SK-N-SH (cell line): ENCODE results near the gene ISCA2. TPM values are rescaled to one million over a fixed set of nuclear protein-coding genes. Genes with fewer than 3 reads are reported as not detected.

Experiments used
- CTCF ChIA-PET: fragments of 300-600, 350-600 bp; formaldehyde crosslinking; extraction: SDS; loops from one replicate; lab custom pipeline; 2021; lab: Yijun Ruan, JAX
- POLR2A ChIA-PET: fragments of 350-600 bp; sonication (Branson Sonifier 250); formaldehyde crosslinking; extraction: SDS; loops from one replicate; lab custom pipeline; 2020; ENCODE audit warnings: antibody characterized with exemption, inconsistent platforms; lab: Yijun Ruan, JAX
- DNase-seq: peaks from one replicate; pipeline ENCODE4 v3.0.0; 2012
- H2AFZ ChIP-seq: fragments of 200-600 bp; sonication (generic); 2 replicates; pipeline ENCODE4 v1.8.1; 2016; ENCODE audit warnings: antibody characterized with exemption, mild to moderate bottlenecking, low read depth
- H3F3A ChIP-seq: fragments of 200-600 bp; sonication (generic); replicated peaks from 2 replicates; pipeline ENCODE3; 2016; ENCODE audit warnings: antibody characterized with exemption, mild to moderate bottlenecking; ENCODE audit not compliant: insufficient read depth
- H3K27ac ChIP-seq, 2 experiments: fragments of 200-500 bp in 1 of 2; fragments of 200-600 bp in 1 of 2; sonication (Bioruptor generic) in 1 of 2; sonication (generic), shearing (Covaris generic) in 1 of 2; 2 replicates each; pipeline versions ENCODE4 v1.5.1 to v1.6.1; 2014 to 2016; ENCODE audit warnings: low read depth in 2 of 2, inconsistent platforms in 1 of 2, low read length in 1 of 2, mild to moderate bottlenecking in 1 of 2, mixed read lengths in 1 of 2
- H3K27me3 ChIP-seq: fragments of 200-600 bp; sonication (generic), shearing (Covaris generic); 2 replicates; pipeline ENCODE4 v1.6.1; 2016; ENCODE audit warnings: mixed run types; ENCODE audit not compliant: insufficient read depth
- H3K36me3 ChIP-seq, 2 experiments: fragments of 200-500 bp in 1 of 2; fragments of 200-600 bp in 1 of 2; sonication (Bioruptor generic) in 1 of 2; sonication (generic) in 1 of 2; replicated peaks in 1 of 2; 2 replicates each; pipeline versions ENCODE3 to v1.5.1; 2014 to 2016; ENCODE audit warnings: low read length in 1 of 2, mild to moderate bottlenecking in 1 of 2; ENCODE audit not compliant: insufficient read depth in 2 of 2, control insufficient read depth in 1 of 2
- H3K4me1 ChIP-seq, 2 experiments: fragments of 200-500 bp in 1 of 2; fragments of 200-600 bp in 1 of 2; sonication (Bioruptor generic) in 1 of 2; sonication (generic), shearing (Covaris generic) in 1 of 2; 2 replicates each; pipeline versions ENCODE4 v1.5.1 to v1.6.1; 2014 to 2016; ENCODE audit warnings: low read depth in 1 of 2, low read length in 1 of 2, mixed run types in 1 of 2; ENCODE audit not compliant: insufficient read depth in 2 of 2, control insufficient read depth in 1 of 2
- H3K4me2 ChIP-seq: fragments of 200-600 bp; sonication (generic), shearing (Covaris generic); 2 replicates; pipeline ENCODE4 v1.6.1; 2017; ENCODE audit warnings: mixed run types
- H3K4me3 ChIP-seq, 2 experiments: fragments of 200-500 bp in 1 of 2; fragments of 200-600 bp in 1 of 2; sonication (Bioruptor generic) in 1 of 2; sonication (generic), shearing (Covaris generic) in 1 of 2; 2 replicates each; pipeline versions ENCODE4 v1.5.1 to v1.8.1; 2014 to 2016; ENCODE audit warnings: low read depth in 2 of 2, inconsistent platforms in 1 of 2, low read length in 1 of 2, mild to moderate bottlenecking in 1 of 2, mixed read lengths in 1 of 2, moderate library complexity in 1 of 2
- H3K79me2 ChIP-seq: fragments of 200-600 bp; sonication (generic); 2 replicates; pipeline ENCODE4 v1.8.1; 2017; ENCODE audit warnings: mild to moderate bottlenecking; ENCODE audit not compliant: insufficient read depth
- H3K9ac ChIP-seq: fragments of 200-600 bp; sonication (generic); 2 replicates; pipeline ENCODE4 v1.6.1; 2017; ENCODE audit warnings: mixed run types
- H3K9me2 ChIP-seq: fragments of 200-600 bp; sonication (generic); 2 replicates; pipeline ENCODE4 v1.6.1; 2017; ENCODE audit warnings: mixed run types
- H3K9me3 ChIP-seq: fragments of 200-600 bp; sonication (generic); 2 replicates; pipeline ENCODE4 v1.6.1; 2017; ENCODE audit warnings: mixed run types, mild to moderate bottlenecking, moderate library complexity
- H4K20me1 ChIP-seq: fragments of 200-600 bp; sonication (generic); 2 replicates; pipeline ENCODE4 v1.6.1; 2017; ENCODE audit warnings: mild to moderate bottlenecking, mixed run types; ENCODE audit not compliant: insufficient read depth
- CHD2 ChIP-seq: fragments of 150-350 bp; IDR thresholded peaks from 2 replicates; pipeline ENCODE4 v1.6.1; 2018; ENCODE audit warnings: low read length; ENCODE audit not compliant: partially characterized antibody
- CTCF ChIP-seq: fragments of 200-600 bp; sonication (generic); IDR thresholded peaks from 2 replicates; pipeline ENCODE4 v1.6.1; 2017; ENCODE audit warnings: antibody characterized with exemption, mild to moderate bottlenecking, moderate library complexity
- EP300 ChIP-seq, 2 experiments: IDR thresholded peaks; 2 replicates each; pipeline versions ENCODE4 v1.4.0 to v1.6.1; 2012; ENCODE audit warnings: borderline replicate concordance in 1 of 2, low read depth in 1 of 2, low read length in 1 of 2
- EZH2phosphoT487 ChIP-seq: fragments of 200-600 bp; sonication (generic); IDR thresholded peaks from 2 replicates; pipeline ENCODE4 v1.6.1; 2017; ENCODE audit warnings: low read depth, mixed run types, mild to moderate bottlenecking, antibody characterized with exemption, moderate library complexity, borderline replicate concordance
- GATA2 ChIP-seq: sonication (generic); formaldehyde crosslinking; IDR thresholded peaks from 2 replicates; pipeline ENCODE4 v1.5.0; 2020; ENCODE audit warnings: mild to moderate bottlenecking, missing genetic modification reagents
- PBX3 ChIP-seq: IDR thresholded peaks from 2 replicates; pipeline ENCODE4; 2012
- POLR2AphosphoS5 ChIP-seq: IDR thresholded peaks from 2 replicates; pipeline ENCODE4 v1.6.1; 2012; ENCODE audit warnings: low read depth, low read length
- TCF12 ChIP-seq: IDR thresholded peaks from 2 replicates; pipeline ENCODE4 v1.4.0; 2012
- USF1 ChIP-seq: IDR thresholded peaks from 2 replicates; pipeline ENCODE4 v1.4.0; 2012; ENCODE audit warnings: low read depth, borderline replicate concordance
- ZBTB33 ChIP-seq: IDR thresholded peaks from 2 replicates; pipeline ENCODE4 v1.4.0; 2012; ENCODE audit warnings: low read depth, borderline replicate concordance
- WGBS: methylation state at CpG from one replicate; pipeline ENCODE4 v1.1.6; 2017; ENCODE audit warnings: low lambda C conversion rate; 5-methylcytosine and 5-hydroxymethylcytosine counted together
- polyA plus RNA-seq, 3 experiments: library from polyadenylated mRNA; depleted of rRNA; stranded (reverse); fragments of >200 nt; gene quantifications; 2 replicates each; pipeline ENCODE4 v1.2.3, GENCODE V29; 2012

ISCA2 gene
- polyA plus RNA-seq, 1 of the 3 experiments (the other 2 are of a cell fraction), result 51.9 TPM

GRCh38 chr14:74476607-74477006, 17.0 kb upstream of the ISCA2 start:
- Histone ChIP-seq H3K27me3 (no peaks in the 10 kb centered on the region), H3K36me3 (peaks cover 5 to 37% of the 10 kb centered on the region in 2 experiments), H3K79me2 (no peaks in the 10 kb centered on the region), H3K9me2 (no peaks in the 10 kb centered on the region), H3K4me3 (no peak overlapping the region), H3K9ac (no peak overlapping the region), H4K20me1 (no peaks in the 10 kb centered on the region), H3K9me3 (no peaks in the 10 kb centered on the region), H2AFZ (no peak overlapping the region), H3K4me1 (peaks cover 0 to 4% of the 10 kb centered on the region in 2 experiments; a peak in 1 of 4 replicates), H3K27ac (no peak overlapping the region), H3F3A (peaks cover 6% of the 10 kb centered on the region), H3K4me2 (no peak overlapping the region)
- ChIA-PET POLR2A (no interaction called here), CTCF (interaction anchor here (1.1 to 10.1 kb wide), 4 partner anchors 17 to 145 kb away, joined by 3 to 249 read pairs (median 9); partner anchors contain the start of gene LTBP2)
- WGBS, result 89% methylated on average over 3 of the region's 3 CpGs
- TF ChIP-seq CHD2, result no peak
- no peak for TF ChIP-seq TCF12
- TF ChIP-seq PBX3, result no peak
- TF ChIP-seq ZBTB33, result no peak
- no peak for TF ChIP-seq CTCF
- TF ChIP-seq GATA2 (CRISPR knock-in tag), result no peak
- no peak for TF ChIP-seq EZH2phosphoT487
- no peak for TF ChIP-seq EP300 (IDR thresholded peaks at IDR 0.05; ENCODE audit: borderline replicate concordance in 1 of 2, low read depth in 1 of 2, low read length in 1 of 2)
- TF ChIP-seq POLR2AphosphoS5, result no peak
- TF ChIP-seq USF1, result no peak
- DNase-seq, result no peak
